OCI-LY3 (cell line): ENCODE measurements around the gene UMODL1.

Source experiments
- CTCF ChIP-seq: fragments of 200-600, 300-600 bp; sonication (generic); IDR thresholded peaks from 2 replicates; pipeline ENCODE4 v1.5.1; 2014; ENCODE audit warnings: antibody characterized with exemption, low read length, low read depth
- EZH2phosphoT487 ChIP-seq: fragments of 200-600 bp; shearing (Covaris generic); IDR thresholded peaks from 2 replicates; pipeline ENCODE4 v1.6.1; 2018; ENCODE audit warnings: antibody characterized with exemption, mixed run types, low read depth

DNA sequence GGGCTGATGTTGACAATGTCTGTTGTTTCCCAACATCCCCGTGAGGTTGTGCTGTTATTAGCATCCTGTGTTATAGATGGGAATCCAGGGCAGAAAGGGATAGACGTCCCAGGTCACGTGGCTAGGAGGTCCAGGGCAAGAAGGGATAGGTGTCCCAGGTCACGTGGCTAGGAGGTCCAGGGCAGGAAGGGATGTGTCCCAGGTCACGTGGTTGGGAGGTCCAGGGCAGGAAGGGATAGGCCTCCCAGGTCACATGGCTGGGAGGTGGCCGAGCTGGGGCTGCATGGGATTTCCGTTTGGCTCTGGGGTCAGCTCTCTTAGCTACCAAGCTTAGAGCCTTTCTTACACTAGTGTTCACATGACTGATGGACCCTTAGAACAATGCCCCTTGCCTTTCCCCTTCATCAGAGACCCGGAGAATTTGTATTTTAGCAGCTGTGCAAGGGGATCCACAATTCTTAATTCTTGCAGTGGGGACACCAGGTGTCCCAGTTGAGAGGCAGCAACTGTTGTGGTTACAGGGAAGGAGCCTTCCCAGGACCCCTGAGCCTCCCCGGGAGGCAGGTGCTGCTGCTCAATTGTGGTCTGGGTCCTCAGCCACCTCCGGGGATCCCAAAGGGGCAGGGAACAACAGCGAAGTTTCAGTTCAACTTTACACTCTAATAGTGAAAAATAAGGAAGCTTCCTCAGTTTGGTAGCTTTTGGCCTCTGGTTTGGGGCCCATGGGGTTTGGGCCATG, 69.2 kb downstream of the UMODL1 start:
- no peak for TF ChIP-seq CTCF
- no peak for TF ChIP-seq EZH2phosphoT487
